ENCODE results near the gene TLR1.
"Not testable (repeated sequence)": the region's sequence is repeated elsewhere in the genome, so short reads cannot be mapped to it uniquely, and the experiment has no call there.

Gene TLR1

GRCh38 chr4:38804654-38805295, at the start of gene TLR1:
Gene TLR1 (minus strand): TSS chr4:38804791. CDS start chr4:38798831, 5,960 bp downstream.
- DNase-seq (ENCODE audit: low spot score): peak; percentile 35

- no peak for DNase-seq (ENCODE audit: low spot score)
Observed at GRCh38 chr4:38846015-38846414, 41.4 kb upstream of the TLR1 start.

- DNase-seq (ENCODE audit: low spot score): no peak
Observed at GRCh38 chr4:38842994-38843393, 38.4 kb upstream of the TLR1 start.

- no peak for DNase-seq (ENCODE audit: low spot score)
Observed at GRCh38 chr4:38837849-38838248, 33.3 kb upstream of the TLR1 start.

- no peak for DNase-seq (ENCODE audit: low spot score)
Observed at GRCh38 chr4:38837334-38837733, 32.7 kb upstream of the TLR1 start.

GRCh38 chr4:38834570-38834969, 30.0 kb upstream of the TLR1 start:
- DNase-seq (ENCODE audit: low spot score): no peak

- DNase-seq (ENCODE audit: low spot score): no peak
Observed at GRCh38 chr4:38832624-38833528, 28.3 kb upstream of the TLR1 start.

- DNase-seq (ENCODE audit: low spot score): no peak
Observed at GRCh38 chr4:38832206-38832605, 27.6 kb upstream of the TLR1 start.

- DNase-seq (ENCODE audit: low spot score): no peak
Observed at GRCh38 chr4:38831653-38832052, 27.1 kb upstream of the TLR1 start.

- DNase-seq (ENCODE audit: low spot score): no peak
Observed at GRCh38 chr4:38829237-38829636, 24.6 kb upstream of the TLR1 start.

- no peak for DNase-seq (ENCODE audit: low spot score)
Observed at GRCh38 chr4:38823766-38824165, 19.2 kb upstream of the TLR1 start.

GRCh38 chr4:38822748-38823303, 18.2 kb upstream of the TLR1 start:
- no peak for DNase-seq (ENCODE audit: low spot score)

- no peak for DNase-seq (ENCODE audit: low spot score)
Observed at GRCh38 chr4:38821739-38822138, 17.1 kb upstream of the TLR1 start.

GRCh38 chr4:38820329-38821061, 15.9 kb upstream of the TLR1 start:
- no peak for DNase-seq (ENCODE audit: low spot score)

GRCh38 chr4:38819569-38819968, 15.0 kb upstream of the TLR1 start:
- DNase-seq (ENCODE audit: low spot score): no peak

- DNase-seq (ENCODE audit: low spot score): no peak
Observed at GRCh38 chr4:38818441-38818976, 13.9 kb upstream of the TLR1 start.

- DNase-seq (ENCODE audit: low spot score): no peak
Observed at GRCh38 chr4:38815885-38816782, 11.5 kb upstream of the TLR1 start.

- DNase-seq (ENCODE audit: low spot score): no peak
Observed at GRCh38 chr4:38814386-38814785, 9.8 kb upstream of the TLR1 start.

GRCh38 chr4:38811297-38811696, 6.7 kb upstream of the TLR1 start:
- no peak for DNase-seq (ENCODE audit: low spot score)

GRCh38 chr4:38807462-38807861, 2.9 kb upstream of the TLR1 start:
- DNase-seq (ENCODE audit: low spot score): not testable (repeated sequence)

GRCh38 chr4:38806251-38806650, 1.7 kb upstream of the TLR1 start:
- DNase-seq (ENCODE audit: low spot score): not testable (repeated sequence)

Data from AG20443 (cell line).